HEK293T (cell line): ENCODE results near the gene ZNF212.

ENCODE experiments used
- BHLHE40 ChIP-seq: fragments of 450-650 bp; IDR thresholded peaks from 2 replicates; pipeline ENCODE4 v1.6.1; 2016; ENCODE audit warnings: mild to moderate bottlenecking, moderate library complexity, borderline replicate concordance
- CTBP1 ChIP-seq: fragments of 450-650 bp; IDR thresholded peaks from 2 replicates; pipeline ENCODE4 v1.6.1; 2016; ENCODE audit warnings: borderline replicate concordance
- ELF4 ChIP-seq: fragments of 450-650 bp; IDR thresholded peaks from 2 replicates; pipeline ENCODE4 v1.6.1; 2017; ENCODE audit warnings: antibody characterized with exemption
- FOXM1 ChIP-seq: fragments of 450-650 bp; IDR thresholded peaks from 2 replicates; pipeline ENCODE4 v1.6.1; 2017; ENCODE audit warnings: mild to moderate bottlenecking, borderline replicate concordance
- L3MBTL2 ChIP-seq: fragments of 450-650 bp; conservative IDR thresholded peaks from 2 replicates; pipeline ENCODE4 v1.6.1; 2016; ENCODE audit warnings: mild to moderate bottlenecking
- NFRKB ChIP-seq: fragments of 450-650 bp; IDR thresholded peaks from 2 replicates; pipeline ENCODE4 v1.6.1; 2016; ENCODE audit warnings: mild to moderate bottlenecking, moderate library complexity
- SP1 ChIP-seq: fragments of 450-650 bp; IDR thresholded peaks from 2 replicates; pipeline ENCODE4 v1.6.1; 2017
- TARDBP ChIP-seq: fragments of 450-650 bp; IDR thresholded peaks from 2 replicates; pipeline ENCODE4 v1.6.1; 2016

- TF ChIP-seq SP1 = no peak
- TF ChIP-seq TARDBP = no peak
- no peak for TF ChIP-seq FOXM1
- TF ChIP-seq L3MBTL2 = no peak
- TF ChIP-seq ELF4 = no peak
- TF ChIP-seq BHLHE40 = no peak
- TF ChIP-seq NFRKB = no peak
- no peak for TF ChIP-seq CTBP1
These were observed 9.3 kb downstream of the ZNF212 start for GRCh38 chr7:149248777-149249176.
